ENCODE data around the gene MAPKAPK3. TPM values are rescaled to one million over a fixed set of nuclear protein-coding genes. Genes with fewer than 3 reads are reported as not detected.

MAPKAPK3 gene
- total RNA-seq, 4 donors from 2014 or later: 235 to 466 (median 387) TPM

- peaks cover 34 to 68% of the 10 kb centered on the region in 2 donors for H3K4me1 ChIP-seq
- intact Hi-C loops (cut with DNase I; ENCODE audit: low total_unique reads): no loop called here
- peak overlapping the region; percentile 96 to 98 (median 98) for H3K27ac ChIP-seq
- H3K36me3 ChIP-seq: no peaks in the 10 kb centered on the region
- DNase-seq (no peak), ATAC-seq (no peak)
- in situ Hi-C loops (cut with MboI; ENCODE audit: low sequenced_read_pairs in 4 of 4): no loop called here
- H3K9me3 ChIP-seq: no peaks in the 10 kb centered on the region
- H3K4me3 ChIP-seq: no peak overlapping the region
- TF ChIP-seq CTCF (IDR thresholded peaks at IDR 0.05 in 4 of 5, conservative IDR thresholded peaks at IDR 0.05 in 1 of 5) (no peak), POLR2A (IDR thresholded peaks at IDR 0.05) (no peak)
- no peaks in the 10 kb centered on the region for H3K27me3 ChIP-seq
Measured at GRCh38 chr3:50632450-50632849, 15.5 kb downstream of the MAPKAPK3 start.

- intact Hi-C loops (cut with DNase I; ENCODE audit: low total_unique reads) (no loop called here), in situ Hi-C loops (cut with MboI; ENCODE audit: low sequenced_read_pairs in 4 of 4) (no loop called here)
- no peak for DNase-seq
- Histone ChIP-seq H3K36me3 (no peaks in the 10 kb centered on the region), H3K27me3 (no peaks in the 10 kb centered on the region), H3K4me1 (peaks cover 33 to 68% of the 10 kb centered on the region in 2 donors), H3K4me3 (no peak overlapping the region), H3K9me3 (no peaks in the 10 kb centered on the region), H3K27ac (peak overlapping the region in 1 of 4 donors; percentile 98)
- ATAC-seq: no peak
- TF ChIP-seq POLR2A (IDR thresholded peaks at IDR 0.05): no peak
- no peak for TF ChIP-seq CTCF (IDR thresholded peaks at IDR 0.05 in 4 of 5, conservative IDR thresholded peaks at IDR 0.05 in 1 of 5)
Measured at GRCh38 chr3:50633230-50633790, 16.4 kb downstream of the MAPKAPK3 start.

GRCh38 chr3:50635066-50635465, 18.1 kb downstream of the MAPKAPK3 start:
- Histone ChIP-seq H3K27ac (peak overlapping the region in 2 of 4 donors; percentile 15 to 50), H3K4me1 (peaks cover 40 to 67% of the 10 kb centered on the region in 2 donors), H3K27me3 (no peaks in the 10 kb centered on the region), H3K36me3 (peaks cover 0 to 5% of the 10 kb centered on the region in 2 donors), H3K9me3 (no peaks in the 10 kb centered on the region), H3K4me3 (no peak overlapping the region)
- TF ChIP-seq CTCF (IDR thresholded peaks at IDR 0.05 in 4 of 5, conservative IDR thresholded peaks at IDR 0.05 in 1 of 5) (no peak), POLR2A (IDR thresholded peaks at IDR 0.05) (no peak)
- in situ Hi-C loops (cut with MboI; ENCODE audit: low sequenced_read_pairs in 4 of 4) (no loop called here), intact Hi-C loops (cut with DNase I; ENCODE audit: low total_unique reads) (no loop called here)
- no peak for DNase-seq
- no peak for ATAC-seq

GRCh38 chr3:50637011-50637410, 20.1 kb downstream of the MAPKAPK3 start:
- H3K4me1 ChIP-seq: peaks cover 32 to 47% of the 10 kb centered on the region in 2 donors
- peaks cover 0 to 24% of the 10 kb centered on the region in 2 donors for H3K36me3 ChIP-seq
- H3K27ac ChIP-seq: peak overlapping the region in 3 of 4 donors; percentile 43 to 64 (median 43)
- in situ Hi-C loops (cut with MboI; ENCODE audit: low sequenced_read_pairs in 4 of 4) (no loop called here), intact Hi-C loops (cut with DNase I; ENCODE audit: low total_unique reads) (no loop called here)
- H3K9me3 ChIP-seq: no peaks in the 10 kb centered on the region
- no peak overlapping the region for H3K4me3 ChIP-seq
- no peak for ATAC-seq
- DNase-seq: no peak
- no peaks in the 10 kb centered on the region for H3K27me3 ChIP-seq
- TF ChIP-seq CTCF (IDR thresholded peaks at IDR 0.05 in 4 of 5, conservative IDR thresholded peaks at IDR 0.05 in 1 of 5) (no peak), POLR2A (IDR thresholded peaks at IDR 0.05) (no peak)

- intact Hi-C loops (cut with DNase I; ENCODE audit: low total_unique reads) (no loop called here), in situ Hi-C loops (cut with MboI; ENCODE audit: low sequenced_read_pairs in 4 of 4) (no loop called here)
- no peaks in the 10 kb centered on the region for H3K27me3 ChIP-seq
- no peaks in the 10 kb centered on the region for H3K9me3 ChIP-seq
- no peak overlapping the region for H3K4me3 ChIP-seq
- peak overlapping the region; percentile 40 to 68 (median 52) for H3K27ac ChIP-seq
- peaks cover 0 to 33% of the 10 kb centered on the region in 2 donors for H3K36me3 ChIP-seq
- H3K4me1 ChIP-seq: peaks cover 29 to 40% of the 10 kb centered on the region in 2 donors
- DNase-seq (no peak), ATAC-seq (no peak)
- no peak for TF ChIP-seq POLR2A (IDR thresholded peaks at IDR 0.05)
- TF ChIP-seq CTCF (IDR thresholded peaks at IDR 0.05 in 4 of 5, conservative IDR thresholded peaks at IDR 0.05 in 1 of 5): no peak
Measured at GRCh38 chr3:50637945-50638344, 21.0 kb downstream of the MAPKAPK3 start.
